ENCODE results near the gene LILRB5.
"Not testable (repeated sequence)": the region's sequence is repeated elsewhere in the genome, so short reads cannot be mapped to it uniquely, and the experiment has no call there.

Gene LILRB5

DNA sequence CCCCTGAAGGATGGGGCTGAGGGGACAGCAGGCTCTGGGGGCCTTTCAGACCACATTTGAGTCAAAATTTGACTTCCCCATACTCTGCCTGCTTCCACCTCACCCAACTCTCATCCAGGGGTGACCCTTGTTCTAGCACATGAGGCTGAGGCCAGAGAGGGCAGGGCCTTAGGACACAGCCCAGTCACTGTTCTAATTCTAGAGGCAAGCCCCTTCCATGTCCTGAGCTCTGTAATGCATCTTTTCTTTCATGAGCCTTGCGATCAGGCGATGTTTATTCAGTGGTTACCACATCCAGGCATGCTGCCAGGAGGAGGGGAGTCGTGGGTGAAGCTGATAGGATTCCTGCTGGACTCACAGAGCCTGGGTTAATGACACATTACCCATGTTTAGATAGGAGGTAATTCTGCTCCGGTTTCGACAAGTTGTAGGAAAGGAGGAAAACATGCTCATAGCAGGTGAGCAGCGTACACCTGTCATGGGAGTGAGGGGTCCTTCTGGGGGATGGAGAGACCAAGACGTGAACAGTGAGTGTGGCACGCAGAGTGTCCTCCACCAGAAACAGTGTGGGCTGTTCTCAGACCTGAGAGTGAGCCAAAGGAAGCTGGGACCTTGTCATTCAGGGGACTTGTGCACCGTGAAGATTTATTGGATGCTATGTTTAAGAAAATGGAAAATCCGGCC is 47.1 kb downstream of the LILRB5 start:
- no peak for DNase-seq

DNA sequence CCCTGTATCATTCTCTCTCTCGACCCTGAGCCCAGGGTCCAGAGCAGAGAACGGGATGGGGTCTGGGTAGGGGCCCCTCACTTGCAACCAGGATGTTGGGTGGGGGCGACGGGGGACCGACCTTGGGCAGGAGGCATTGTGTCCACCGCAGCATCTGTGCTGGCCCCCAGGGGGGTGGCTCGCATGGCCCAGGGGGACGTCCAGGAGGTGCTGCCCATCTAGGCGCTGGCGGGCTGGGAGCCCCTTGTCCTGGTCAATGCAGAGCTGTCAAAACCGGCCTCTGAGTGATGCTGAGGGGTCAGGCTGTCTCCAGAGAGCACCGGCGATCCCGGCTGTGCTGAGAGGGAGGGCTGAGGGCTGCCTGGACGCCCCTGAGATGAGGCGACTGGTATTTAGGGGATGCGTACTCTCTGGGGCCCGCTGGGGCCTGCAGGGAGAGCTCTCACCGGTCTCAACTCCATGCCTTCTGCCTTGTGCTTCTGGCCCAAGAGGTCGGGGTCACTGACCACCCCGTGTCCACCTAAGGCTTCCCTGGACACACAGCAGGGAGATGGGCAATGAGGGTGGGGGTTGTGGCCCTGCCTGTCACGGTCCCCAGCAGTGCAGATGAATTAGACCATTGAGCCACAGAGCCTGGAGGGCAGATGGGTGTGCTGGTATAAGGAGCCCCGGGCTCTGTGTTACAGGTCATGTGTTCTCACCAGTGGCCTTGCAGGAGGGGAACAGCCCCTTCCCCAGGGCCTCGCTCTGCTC is 47.8 kb downstream of the LILRB5 start:
- DNase-seq, result no peak

GRCh38 chr19:54208784-54209057 is 48.4 kb downstream of the LILRB5 start:
- DNase-seq, result no peak

DNA sequence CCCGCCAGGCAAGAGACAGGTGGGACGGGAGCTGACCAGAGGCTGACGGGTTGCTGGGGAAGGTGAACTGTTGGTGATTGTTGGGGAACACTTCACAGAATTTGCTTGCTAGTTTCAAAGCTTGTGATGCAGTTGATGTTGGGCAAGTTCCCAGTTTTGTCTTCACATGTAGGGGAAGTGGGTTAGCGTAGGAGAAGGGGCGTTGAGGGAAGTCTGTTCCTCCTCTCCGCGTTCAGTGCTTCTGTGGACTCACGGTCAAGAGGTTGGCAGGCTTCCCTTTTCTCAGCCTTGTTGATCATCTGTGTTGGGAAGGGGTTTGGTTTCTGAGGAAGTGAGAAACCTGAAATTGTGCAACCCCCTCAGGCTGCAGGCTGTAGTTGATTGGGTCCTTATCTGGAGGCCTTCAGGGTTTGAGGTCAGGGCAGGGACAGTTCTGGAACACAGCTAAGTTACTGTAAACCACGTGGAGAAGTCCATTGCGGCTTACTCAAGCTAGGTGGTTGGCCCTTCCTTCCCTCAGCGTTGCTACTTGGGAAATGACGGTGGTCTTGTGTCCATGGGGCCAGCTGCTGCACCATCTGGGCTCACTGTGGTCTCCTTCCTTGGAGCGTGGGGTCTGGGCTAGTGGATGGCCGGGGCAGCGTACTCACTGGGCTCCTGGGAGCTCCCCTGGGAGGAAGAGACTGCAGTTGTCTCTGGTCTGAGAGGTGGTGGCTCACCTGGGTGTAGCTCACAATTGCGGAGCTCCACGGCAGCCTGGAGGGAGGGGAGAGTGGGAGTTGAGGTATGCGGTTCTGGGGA is 48.9 kb downstream of the LILRB5 start:
- peak; percentile 27 for DNase-seq

DNA sequence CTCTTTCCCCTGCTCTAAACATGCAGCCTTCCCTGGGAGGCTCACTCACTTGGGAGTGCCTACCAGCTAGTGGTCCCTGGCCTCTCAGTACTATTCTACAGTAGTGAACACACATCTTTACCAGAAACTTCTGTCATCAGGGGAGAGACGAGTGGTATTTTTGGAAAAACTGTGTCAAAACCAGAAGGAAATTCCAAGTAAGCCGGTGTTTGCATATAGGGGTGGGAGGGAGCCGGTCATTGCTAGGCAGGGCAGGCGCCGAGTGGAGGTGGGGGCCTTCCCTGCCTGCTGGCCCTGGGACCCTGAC is 49.4 kb downstream of the LILRB5 start:
- no peak for DNase-seq

DNA sequence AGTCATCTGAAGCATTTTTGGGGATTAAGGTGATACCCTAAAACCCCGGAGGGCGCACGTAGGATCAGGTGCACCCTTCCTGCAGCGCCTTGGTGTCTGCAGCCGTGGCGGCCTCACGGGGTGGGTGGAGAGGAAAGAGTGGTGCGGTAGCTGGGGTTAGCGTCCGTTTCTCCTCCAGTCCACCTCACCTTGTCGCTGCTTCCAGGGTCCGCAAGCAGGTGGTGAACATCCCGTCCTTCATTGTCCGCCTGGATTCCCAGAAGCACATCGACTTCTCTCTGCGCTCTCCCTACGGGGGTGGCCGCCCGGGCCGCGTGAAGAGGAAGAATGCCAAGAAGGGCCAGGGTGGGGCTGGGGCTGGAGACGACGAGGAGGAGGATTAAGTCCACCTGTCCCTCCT is 49.9 kb downstream of the LILRB5 start:
- DNase-seq, result not testable (repeated sequence)

- no peak for DNase-seq
These were observed 50.3 kb downstream of the LILRB5 start for GRCh38 chr19:54206831-54207177.

- no peak for DNase-seq
These were observed 50.8 kb downstream of the LILRB5 start for GRCh38 chr19:54206030-54206830.

- no peak for DNase-seq
These were observed 52.2 kb downstream of the LILRB5 start for GRCh38 chr19:54204767-54205468.

DNA sequence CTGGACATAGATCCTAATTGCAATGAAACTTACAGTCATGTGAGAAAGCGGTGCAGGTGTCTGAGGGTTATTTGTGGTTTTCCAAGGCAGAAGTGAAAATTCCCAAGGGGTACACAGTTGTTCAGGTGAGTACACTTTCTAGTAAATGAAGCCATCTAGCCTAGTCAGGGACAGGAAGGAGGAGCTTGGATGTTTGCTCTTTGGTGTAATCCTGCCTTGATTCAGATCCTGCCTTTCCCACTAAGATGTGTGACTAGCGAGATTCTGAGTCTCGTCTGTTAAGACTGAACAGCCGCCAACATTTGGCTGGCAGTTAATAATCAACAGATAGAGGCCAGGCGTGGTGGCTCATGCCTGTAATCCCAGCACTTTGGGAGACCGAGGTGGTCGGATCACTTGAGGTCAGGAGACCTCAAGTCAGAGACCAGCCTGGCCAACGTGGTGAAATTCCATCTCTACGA is 53.9 kb downstream of the LILRB5 start:
- DNase-seq, result no peak

DNA sequence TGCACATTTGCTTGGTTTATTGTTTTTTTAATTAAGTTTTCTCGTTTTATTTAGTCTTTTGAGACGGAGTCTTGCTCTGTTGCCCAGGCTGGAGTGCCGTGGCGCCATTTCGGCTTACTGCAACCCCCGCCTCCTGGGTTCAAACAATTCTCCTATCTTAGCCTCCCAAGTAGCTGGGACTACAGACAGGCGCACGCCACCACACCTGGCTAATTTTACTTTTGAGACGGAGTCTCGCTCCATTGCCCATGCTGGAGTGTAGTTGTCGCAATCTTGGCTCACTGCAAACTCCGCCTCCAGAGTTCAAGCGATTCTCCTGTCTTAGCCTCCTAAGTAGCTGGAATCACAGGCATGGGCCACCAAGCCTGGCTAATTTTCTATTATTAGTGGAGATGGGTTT is 55.1 kb downstream of the LILRB5 start:
- no peak for DNase-seq

GRCh38 chr19:54201172-54201701 is 55.8 kb downstream of the LILRB5 start:
- no peak for DNase-seq

Measured in stimulated activated CD4-positive, alpha-beta T cell treated with anti-CD3 and anti-CD28 coated beads, Interleukin-12 subunit alpha, Interleukin-12 subunit beta, amount 100 ng/mL, for 4 hours (primary cell).